GM21390 (cell line): ENCODE results near the gene USP47.

Source experiments
- ATAC-seq: cut with Tn5 transposase; IDR thresholded peaks from one replicate; pipeline ENCODE4 v1.9.1; 2021; ENCODE audit not compliant: unreplicated experiment

Gene USP47

GRCh38 chr11:11979488-11980117 lies 137.8 kb downstream of the USP47 start:
- ATAC-seq: no peak

GRCh38 chr11:11980200-11980599 lies 138.4 kb downstream of the USP47 start:
- ATAC-seq: no peak

GRCh38 chr11:11980841-11981308 lies 139.1 kb downstream of the USP47 start:
- no peak for ATAC-seq

GRCh38 chr11:11981364-11981763 lies 139.6 kb downstream of the USP47 start:
- no peak for ATAC-seq

- ATAC-seq: no peak
Observed at GRCh38 chr11:11981840-11982239, 140.1 kb downstream of the USP47 start.

GRCh38 chr11:11982461-11982860 lies 140.7 kb downstream of the USP47 start:
- ATAC-seq: no peak

- ATAC-seq: no peak
Observed at GRCh38 chr11:11982975-11983374, 141.2 kb downstream of the USP47 start.

- ATAC-seq: no peak
Observed at GRCh38 chr11:11983427-11983826, 141.7 kb downstream of the USP47 start.

- no peak for ATAC-seq
Observed at GRCh38 chr11:11984563-11984962, 142.8 kb downstream of the USP47 start.

- ATAC-seq: no peak
Observed at GRCh38 chr11:11985016-11985715, 143.4 kb downstream of the USP47 start.

- ATAC-seq: no peak
Observed at GRCh38 chr11:11985954-11986949, 144.5 kb downstream of the USP47 start.

- ATAC-seq: no peak
Observed at GRCh38 chr11:11987503-11988022, 145.8 kb downstream of the USP47 start.

GRCh38 chr11:11988099-11988651 lies 146.4 kb downstream of the USP47 start:
- ATAC-seq: no peak

GRCh38 chr11:11988681-11989261 lies 147.0 kb downstream of the USP47 start:
- no peak for ATAC-seq

- ATAC-seq: no peak
Observed at GRCh38 chr11:11989774-11990744, 148.3 kb downstream of the USP47 start.

- ATAC-seq: no peak
Observed at GRCh38 chr11:11992257-11993212, 150.8 kb downstream of the USP47 start.

- ATAC-seq: no peak
Observed at GRCh38 chr11:11993839-11994238, 152.1 kb downstream of the USP47 start.

GRCh38 chr11:11995601-11996000 lies 153.8 kb downstream of the USP47 start:
- ATAC-seq: no peak
